Activated CD4-positive, alpha-beta T cell treated with anti-CD3 and anti-CD28 coated beads, Interleukin-2, Interleukin-4, amounts not matched to agents 100 ng/mL and 50 ng/mL, durations not matched to agents 16 hours and 8 hours (primary cell): ENCODE results near the gene XXYLT1.
"Not testable (repeated sequence)": the region's sequence is repeated elsewhere in the genome, so short reads cannot be mapped to it uniquely, and the experiment has no call there.

ENCODE experiments used
- DNase-seq: peaks from one replicate; pipeline ENCODE4 v3.0.0-alpha.2; 2020; ENCODE audit warnings: low spot score

Gene XXYLT1

DNA sequence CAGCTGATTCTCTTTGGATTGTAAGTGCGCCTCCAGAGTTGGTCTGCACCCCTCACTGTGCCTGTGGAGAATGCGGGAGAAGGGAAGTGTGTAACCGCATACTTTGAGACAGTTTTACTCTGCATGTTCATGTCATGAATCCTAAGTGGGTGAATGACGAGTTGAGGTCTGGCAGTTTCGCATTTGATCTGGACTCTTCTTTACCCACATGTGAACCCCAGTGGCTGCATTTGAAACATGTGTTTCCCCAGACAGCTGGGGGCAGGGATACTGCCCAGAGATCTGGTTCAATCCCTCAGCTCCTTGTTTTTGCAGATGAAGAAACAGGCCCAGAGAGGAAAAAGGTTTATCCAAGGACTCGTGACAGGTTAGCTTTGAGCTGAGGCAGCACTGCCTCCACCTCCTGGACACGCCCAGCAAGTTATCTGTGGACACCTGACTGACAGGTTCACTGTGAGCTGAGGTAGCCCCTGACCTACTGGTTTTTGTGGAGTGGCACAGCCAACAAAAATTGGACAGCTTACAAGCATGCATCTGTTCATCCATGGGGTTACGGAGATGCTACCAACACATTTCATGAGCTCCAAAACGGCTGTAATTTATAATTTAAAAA is 207.3 kb downstream of the XXYLT1 start:
- no peak for DNase-seq

DNA sequence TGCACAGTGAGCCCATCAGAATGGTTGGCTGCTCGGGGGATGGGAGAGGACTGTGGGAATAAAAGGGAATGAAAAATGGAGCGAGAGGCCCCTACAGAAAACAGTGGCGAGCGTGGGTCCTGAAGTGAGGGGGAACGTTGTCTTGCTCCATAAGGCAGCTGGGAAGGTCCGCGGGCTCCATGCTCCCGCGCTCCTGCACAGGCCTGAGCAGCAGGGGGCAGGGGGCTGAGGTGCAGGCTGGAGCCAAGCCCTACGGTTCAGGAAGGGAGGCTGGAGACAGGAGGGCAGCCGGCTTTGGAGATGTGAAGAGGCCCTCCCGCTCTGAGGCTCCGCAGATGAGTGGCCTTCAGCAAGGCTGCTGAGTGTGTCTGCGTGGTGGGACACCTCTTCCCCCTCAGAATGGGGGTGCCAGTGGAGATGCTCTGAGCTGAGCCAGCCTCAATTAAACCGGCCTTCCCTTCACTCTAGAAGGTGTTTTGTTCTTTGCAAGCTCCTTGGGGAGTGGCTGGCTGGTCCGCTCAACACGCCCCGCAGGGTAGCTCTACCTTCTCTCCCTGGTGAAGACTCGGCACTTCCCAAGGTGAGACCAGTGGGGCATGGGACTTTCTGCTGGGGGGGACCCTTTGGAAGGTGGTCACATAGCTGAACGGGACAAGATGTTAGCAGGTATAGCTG is 208.0 kb downstream of the XXYLT1 start:
- no peak for DNase-seq

DNA sequence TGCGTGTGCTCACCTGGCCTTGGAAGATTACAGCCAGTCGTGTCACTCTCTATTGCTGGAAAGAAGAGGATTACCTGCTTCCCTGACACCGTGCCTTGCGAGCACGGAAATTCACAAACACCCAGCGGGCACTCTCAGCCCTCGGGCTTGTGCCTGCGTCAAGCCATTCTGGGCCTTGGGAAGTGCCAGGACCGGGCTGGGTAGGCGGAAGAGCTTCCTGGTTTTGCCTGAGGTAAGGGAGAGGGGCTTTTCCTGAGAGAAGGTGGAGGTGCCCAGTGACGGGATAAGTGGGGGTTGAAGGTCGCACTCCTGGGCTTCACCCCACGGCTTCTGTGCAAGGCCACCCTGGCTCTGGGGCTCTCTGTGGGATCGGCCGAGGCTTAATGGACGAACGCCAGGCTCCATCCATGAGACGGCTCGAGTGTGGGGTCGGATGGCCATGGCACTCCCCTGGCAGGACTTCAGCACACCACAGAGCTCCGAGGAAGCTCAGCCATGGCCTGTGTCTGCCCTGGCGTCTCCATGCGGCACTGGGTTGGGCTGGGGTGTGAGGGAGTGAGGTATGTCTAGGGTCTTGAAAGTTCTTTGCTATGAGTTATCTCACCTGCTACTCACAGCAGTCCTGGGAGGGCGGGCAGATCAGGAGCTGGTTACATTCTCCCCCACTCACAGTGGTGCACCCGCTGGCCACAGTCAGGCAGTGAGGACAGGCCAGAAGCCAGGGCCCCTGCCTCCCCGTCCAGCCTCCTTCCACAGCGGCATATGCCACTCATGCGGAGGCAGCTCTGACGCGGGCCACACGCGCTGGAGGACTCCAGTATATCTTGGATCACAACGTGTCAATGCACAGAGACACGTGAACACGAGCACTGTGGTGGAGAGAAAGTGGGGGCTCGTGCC is 209.0 kb downstream of the XXYLT1 start:
- DNase-seq: no peak

DNA sequence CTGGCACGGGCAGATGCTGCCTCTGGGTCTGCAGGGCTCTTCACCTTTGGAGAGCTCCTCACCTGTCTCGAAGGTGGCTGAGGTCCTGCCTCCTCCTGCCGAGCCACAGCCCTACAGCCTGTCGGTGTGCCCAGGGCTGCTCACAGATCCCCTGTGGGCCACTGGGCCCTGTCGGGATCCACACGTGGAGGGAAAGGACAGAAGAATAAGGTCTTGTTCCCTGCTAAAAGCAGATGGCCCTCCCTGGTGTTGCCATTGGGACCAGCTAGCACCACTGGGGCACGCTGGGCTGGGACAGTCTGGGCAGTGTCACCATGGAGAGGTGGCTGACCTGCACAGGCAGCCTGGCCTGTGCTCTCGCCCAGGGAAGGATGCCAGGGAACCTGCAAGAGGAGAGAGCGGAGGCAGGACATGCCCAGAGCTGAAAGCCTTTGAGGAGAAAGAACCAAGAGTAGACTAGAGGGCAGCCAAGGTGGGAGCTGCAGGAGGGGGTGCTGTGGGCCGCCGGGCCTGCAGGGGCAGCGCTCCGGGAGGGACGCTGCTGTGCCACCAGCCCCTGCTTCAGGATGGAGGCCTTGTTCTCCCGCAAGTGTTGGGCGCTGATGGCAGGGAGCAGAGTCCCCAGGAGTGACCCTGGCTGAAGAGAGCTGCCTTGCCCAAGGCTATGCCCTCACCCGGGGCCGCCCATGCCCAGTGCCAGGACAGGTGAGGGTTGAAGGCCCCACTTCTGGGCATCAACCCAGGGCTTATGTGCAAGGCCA is 210.2 kb downstream of the XXYLT1 start:
- DNase-seq: no peak

DNA sequence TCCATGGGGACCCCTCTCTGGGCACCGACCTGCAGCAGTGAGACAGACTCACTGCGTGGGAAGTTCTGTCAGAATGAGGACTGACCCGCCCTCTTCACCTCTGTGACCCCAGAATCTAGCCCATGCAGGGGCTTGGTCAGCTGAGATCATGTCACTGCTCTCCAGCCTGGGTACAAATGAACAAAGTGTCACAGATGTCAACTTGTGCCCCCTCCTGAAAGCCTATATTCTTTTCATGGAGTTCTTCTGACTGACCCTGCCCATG is 210.8 kb downstream of the XXYLT1 start:
- DNase-seq: no peak

DNA sequence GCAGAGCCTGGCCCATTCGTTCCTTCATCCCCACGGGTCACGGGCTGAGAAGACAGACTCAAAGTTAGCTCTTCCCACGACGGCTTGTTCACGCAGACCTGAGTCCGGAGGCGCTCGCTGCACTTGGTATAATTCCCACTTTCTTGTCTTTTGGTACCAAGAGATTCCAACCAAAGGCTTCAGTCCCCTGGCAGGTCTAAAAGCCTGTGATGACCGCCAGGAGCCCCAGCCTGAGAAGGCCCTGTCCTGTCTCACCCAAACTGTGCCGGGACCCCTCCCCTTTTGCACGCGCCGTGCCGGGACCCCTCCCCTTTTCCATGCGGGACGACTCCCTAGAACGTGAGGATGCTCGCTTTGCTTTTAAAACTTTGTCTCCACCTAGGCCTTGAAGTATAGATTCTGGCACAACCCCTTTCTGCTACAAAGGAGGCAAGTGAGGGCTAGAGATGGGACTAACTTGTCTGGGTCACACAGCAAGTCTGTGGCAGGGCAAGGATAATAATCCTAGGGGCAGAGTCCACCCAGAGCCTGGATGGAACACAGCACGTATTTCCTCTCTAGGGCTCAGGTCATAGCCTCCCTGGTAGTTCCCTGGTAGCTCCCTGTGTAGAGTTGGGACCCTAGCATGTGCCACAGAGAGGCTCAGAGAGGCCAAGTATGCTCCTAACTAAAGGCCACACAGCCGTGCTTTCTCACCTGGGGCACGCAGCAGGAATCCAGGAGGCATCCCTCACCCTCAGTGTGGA is 211.3 kb downstream of the XXYLT1 start:
- no peak for DNase-seq

DNA sequence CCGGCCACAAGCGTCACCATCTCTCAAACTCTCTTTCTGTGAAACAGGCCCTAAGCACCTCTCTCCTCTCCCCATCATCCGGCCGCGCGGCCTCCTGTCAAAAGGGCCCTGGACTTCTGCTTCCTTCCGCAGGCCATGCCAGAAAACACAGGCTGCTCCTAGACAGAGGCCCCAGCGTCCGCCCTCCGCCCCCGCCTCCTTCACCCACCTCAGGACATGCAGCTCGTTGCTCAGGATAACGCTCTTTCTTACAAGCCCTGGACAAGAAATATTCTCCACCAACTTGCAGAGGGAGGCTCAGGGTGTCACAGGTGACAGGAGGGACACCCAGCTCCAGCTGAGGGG is 212.0 kb downstream of the XXYLT1 start:
- no peak for DNase-seq

DNA sequence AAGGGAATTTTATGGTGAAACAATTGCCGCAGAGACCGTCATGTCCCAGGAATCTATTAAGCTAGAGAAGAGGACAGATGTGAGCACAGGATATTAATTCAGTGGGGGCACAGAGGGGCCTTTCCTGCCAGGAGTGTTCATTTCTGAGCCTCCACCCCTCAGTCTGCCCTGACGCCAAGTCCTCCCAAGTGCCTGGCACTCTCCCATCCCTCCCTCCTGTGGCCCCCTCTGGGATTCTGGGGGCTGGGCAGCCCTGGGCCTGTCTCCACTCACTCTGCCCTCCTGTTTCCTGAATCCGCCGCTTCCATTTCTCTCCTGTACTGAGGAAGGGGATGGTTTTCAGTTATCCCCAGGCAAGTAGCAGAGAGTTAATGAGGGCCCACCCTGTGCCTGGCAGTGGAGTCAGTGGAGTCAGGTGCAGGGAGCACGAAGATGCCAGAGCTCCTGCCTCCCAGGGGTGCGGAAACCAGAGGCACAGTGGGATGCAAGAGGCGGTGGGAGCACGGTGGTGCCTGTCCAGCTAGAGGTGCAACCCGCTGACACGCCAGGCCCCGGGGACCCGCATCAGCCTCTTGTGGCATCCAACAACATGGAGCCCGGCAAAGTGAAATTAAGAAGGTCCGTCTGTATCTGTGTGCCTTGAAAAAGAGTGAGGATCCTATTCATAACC is 212.5 kb downstream of the XXYLT1 start:
- DNase-seq: no peak

DNA sequence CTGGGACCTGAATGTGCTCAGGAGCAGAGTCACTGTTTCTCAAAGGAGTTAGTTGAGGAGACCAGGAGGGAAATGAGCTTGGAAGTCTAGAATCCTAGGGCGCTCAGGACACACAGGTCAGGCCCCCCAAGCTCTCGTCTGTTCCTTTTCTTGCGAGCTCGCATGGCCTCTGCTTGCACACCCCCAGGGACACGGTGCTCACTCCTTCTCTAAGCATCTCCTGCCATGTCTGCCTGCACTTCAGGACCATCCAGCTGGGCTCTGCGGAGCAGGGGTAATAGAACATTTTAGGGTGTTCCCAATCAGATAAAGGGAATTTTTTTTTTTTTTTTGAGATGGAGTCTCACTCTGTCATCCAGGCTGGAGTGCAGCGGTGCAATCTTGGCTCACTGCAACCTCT is 213.2 kb downstream of the XXYLT1 start:
- DNase-seq: no peak

DNA sequence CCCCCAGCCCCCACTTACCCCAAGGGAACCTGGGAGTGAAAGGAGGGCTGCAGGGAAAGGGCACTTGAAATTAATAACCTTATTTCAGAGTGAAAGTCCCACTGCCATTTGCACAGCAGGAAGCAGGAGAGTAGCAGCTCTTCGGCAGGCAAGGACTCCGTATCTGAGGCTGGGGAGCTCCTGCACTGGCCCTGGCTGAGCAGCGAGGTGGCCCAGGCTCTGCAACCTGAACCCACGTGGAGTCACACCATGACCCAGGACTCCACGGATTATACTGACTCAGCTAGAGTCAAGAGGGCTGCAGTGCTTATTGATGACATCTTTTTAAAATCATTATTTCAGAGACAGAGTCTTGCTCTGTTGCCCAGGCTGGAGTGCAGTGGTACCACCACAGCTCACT is 214.5 kb downstream of the XXYLT1 start:
- DNase-seq: no peak

DNA sequence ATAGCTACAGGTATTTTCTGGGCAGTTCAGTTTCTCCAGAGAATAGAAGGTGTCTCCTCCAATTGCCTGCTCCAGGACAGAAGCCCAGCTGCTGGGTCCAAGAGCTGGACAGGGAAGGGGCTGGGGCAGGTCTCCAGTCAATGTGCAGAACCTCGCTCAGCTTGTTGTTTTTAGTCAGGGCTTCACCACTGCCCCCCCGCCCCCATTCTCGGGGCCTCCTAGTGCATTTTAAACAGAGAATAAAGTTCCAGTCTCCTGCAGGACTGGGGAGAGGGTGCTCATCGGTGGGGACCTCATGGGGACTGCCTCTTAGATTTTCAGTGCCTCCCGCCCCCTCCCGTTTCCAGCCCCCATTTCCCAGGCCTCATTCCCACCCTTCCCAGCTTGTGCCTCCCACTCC is 216.6 kb downstream of the XXYLT1 start:
- DNase-seq: no peak

DNA sequence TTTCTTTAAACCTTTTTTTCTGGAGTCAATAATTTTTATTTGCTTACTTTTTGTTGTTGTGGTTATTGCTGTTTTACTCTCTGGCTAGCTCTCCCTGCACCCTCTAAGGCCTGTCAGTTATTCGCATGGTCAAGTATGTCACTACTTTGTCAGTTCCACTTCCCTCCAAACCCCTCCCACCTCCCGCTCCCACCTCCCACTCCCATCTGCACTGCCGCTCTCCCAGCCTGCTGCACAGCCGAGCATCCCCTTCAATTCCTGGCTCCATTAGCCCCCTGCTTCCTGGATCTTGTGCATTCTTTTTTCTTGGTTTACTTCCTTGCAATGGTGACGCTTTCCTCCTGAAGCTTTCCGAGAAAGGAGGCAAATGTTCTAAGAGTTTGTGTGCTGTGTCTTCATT is 218.0 kb downstream of the XXYLT1 start:
- DNase-seq: no peak

DNA sequence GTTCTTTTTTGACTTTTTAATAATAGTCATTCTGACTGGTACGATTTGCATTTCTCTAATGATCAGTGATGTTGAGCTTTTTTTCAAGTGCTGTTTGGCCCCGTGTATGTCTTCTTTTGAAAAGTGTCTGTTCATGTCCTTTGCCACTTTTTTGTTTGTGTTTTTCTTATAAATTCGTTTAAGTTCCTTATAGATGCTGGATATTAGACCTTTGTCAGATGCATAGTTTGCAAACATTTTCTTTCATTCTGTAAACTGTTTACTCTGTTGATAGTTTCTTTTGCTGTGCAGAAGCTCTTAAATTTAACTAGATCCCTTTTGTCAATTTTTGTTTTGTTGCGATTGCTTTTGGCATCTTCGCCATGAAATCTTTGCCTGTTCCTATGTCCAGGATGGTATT is 220.7 kb downstream of the XXYLT1 start:
- DNase-seq: not testable (repeated sequence)

DNA sequence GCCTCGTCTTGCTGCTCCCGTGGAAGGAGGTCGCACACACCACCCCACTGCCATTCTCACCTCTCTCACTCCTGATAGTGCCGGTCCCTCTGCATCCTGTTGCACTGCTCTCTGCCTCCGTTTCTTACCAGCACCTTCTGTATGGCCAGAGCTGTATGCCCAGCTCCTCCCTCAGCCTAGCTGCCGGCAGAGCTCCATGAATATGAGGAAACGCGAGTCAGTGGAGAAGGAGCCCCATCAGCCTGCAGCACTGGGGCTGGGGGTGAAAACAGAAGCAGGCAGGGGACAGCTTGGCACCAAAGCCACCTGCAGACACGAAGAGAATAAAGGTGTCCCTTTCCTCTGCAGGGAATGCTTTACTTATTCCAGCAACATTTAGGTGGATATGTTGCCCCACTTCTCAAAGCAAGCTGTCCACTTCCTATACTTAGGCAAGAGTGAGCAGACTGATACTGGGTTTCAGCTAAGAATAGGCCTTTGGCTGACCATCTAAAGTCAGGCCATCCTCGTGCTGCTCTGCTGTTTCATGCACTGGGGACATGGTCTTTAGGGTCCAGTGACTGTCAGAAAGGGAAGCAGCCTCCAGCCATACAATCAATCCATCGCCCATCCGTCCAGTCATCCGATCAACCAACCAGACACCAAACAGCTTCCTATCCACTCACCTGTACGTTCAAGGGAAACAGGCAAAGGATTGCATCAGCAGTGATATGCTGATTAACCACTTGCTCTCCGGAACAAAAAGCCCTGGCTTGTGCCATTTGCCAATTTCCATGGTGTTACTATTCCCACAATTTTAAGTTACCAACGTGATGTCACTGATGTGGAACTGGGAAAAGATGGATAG is 222.7 kb downstream of the XXYLT1 start:
- DNase-seq: no peak

DNA sequence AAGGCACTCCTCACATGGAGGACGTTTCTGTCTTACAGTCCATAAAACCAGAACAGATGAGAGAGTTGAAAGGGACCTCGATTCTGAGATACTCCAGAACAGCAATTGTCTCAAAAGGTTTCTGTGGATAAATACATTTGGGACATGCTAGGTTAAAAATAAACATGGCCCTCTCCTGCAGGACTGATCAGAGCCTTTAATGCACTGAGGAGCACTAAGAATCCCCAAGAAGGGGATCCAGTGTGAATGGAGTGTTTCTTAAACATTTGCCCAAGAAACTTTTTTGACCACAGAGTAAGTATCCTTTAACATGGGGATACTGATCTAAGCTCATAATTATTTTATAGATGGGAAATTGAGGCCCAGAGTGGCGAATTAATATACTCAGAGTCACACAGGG is 223.4 kb downstream of the XXYLT1 start:
- no peak for DNase-seq

DNA sequence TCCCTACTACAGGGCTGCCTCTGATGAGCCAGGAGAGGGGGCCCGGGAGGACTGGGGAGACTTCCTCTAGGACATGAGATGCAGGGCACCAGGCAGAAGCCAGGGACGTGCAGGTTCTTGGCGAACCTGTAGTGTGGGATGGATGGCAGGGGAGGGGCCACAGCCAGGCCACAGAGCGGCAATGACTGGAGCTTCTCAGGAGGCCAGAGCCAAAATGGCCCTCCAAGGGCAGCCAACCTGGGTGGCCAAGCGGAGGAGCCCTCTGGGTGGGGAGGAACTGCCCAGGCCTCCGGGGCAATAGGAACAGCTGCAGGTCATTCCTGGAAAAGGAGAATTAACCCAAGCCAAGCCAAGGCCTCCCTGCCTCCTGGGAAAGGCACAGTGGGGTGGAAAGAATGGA is 224.5 kb downstream of the XXYLT1 start:
- no peak for DNase-seq

DNA sequence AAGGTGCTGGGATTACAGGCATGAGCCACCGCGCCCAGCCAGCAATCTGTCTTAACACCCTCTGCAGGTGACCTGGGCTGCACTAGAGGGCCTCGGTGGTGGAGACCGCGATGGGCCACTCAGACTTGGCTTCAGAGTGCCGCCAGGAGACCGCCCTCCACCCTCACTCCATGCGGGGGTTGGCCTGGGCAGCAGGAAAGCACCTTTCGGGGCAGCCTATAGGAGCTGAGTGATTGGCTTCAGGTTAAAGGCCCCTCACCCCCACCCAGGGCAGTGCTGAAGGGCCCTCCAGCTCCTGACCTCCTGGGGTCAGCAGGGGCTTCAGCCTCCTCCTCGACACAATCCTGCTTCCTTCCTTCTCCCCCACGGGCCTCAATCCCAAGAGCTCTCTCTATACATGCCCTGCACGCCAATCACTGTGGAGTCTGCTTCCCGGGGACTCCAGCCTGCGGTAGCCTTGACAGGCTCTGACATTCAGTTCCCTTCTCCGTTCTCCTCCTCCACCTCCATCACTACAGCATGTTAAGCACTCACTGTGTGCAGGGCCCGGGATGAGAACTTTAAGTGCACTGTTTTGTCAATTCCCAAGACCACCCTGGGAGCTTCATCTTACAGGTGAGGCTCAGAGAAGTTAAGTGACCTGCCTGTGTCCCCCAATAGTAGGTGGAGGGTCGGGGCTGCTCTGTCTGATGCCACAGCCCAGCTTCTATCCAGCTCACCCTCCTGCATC is 225.3 kb downstream of the XXYLT1 start:
- DNase-seq: no peak

DNA sequence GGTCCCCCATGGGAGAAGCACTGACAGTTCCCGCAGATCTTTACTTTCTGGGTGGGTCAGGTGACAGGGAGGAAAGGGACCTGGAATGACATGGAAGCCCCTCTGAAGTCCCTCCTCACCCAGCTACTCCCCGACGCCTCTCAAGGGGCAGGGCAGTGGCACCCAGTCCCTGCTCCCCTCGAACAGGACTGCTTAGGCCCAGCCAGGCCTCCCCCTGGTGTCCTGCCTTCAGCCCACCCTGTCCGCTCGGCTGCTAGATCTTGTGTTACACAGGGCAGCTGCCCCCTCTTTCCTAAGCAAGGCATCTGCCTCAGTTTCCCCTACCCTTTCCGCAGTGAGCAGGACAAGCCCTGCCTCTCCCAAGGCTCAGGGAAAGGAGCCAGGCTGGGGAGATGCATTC is 226.5 kb downstream of the XXYLT1 start:
- no peak for DNase-seq

DNA sequence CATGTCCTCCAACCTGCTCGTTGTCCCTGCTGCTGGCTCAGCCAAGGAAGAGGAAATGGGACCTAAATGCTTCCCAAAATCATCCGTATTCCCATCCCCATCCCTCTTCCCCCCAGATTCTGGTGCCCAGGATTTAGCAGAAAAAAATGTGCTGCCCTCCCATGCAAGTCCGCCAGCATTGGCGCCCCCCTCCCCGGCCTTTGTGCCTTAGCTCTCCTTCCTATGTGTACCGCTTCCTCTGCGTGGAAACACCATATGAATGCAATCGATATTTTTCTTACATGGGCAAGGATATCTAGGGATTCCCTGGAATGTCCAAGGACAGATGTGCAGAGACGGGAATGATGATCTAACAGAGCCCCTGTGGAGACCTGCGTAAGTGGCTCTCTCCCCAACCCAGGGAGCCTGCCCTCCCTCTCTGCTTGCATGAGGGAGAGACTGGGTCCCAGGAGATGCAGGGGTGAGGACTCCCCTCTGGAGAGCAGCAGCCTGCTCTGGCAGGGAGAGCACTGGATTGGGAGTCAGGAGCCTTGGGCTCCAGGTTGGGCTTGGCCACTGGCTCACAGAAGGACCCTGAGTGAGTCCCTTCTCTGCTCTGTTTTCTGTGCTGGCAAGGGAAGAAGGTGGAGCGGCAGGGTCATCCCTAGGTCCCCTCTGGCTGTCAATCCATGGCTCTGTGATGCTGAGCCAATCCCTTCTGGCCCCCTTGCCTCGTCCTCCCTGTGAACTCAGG is 227.2 kb downstream of the XXYLT1 start:
- DNase-seq: no peak
